Measurements from ENCODE around the gene MDP1. TPM values are rescaled to one million over a fixed set of nuclear protein-coding genes. Genes with fewer than 3 reads are reported as not detected.

Gene MDP1
- polyA plus RNA-seq (2012; ENCODE audit: insufficient read length, low read depth): 9.6 TPM

- TF ChIP-seq FOXP2 (optimal IDR thresholded peaks at IDR 0.05; ENCODE audit: borderline replicate concordance, extremely low read depth, extremely low read length, insufficient read depth) (peak; percentile 78), SIN3A (IDR thresholded peaks at IDR 0.05; ENCODE audit: borderline replicate concordance, insufficient read depth, low read length) (no peak), POLR2AphosphoS5 (IDR thresholded peaks at IDR 0.05; ENCODE audit: low read depth, low read length) (peak; percentile 71), TAF1 (IDR thresholded peaks at IDR 0.05; ENCODE audit: borderline replicate concordance, insufficient read depth, low read length) (peak; percentile 51; the same call in 1 of the 2 replicates), REST (IDR thresholded peaks at IDR 0.05; ENCODE audit: insufficient read depth in 1 of 2, low read depth in 2 of 2, low read length in 2 of 2) (no peak)
Measured at GRCh38 chr14:24215495-24216344, at the start of gene MDP1. Gene MDP1, minus strand, starts transcription at chr14:24216066. Its CDS starts 111 bp downstream, at chr14:24215955.

- TF ChIP-seq SIN3A (IDR thresholded peaks at IDR 0.05; ENCODE audit: borderline replicate concordance, insufficient read depth, low read length) (no peak), FOXP2 (optimal IDR thresholded peaks at IDR 0.05; ENCODE audit: borderline replicate concordance, extremely low read depth, extremely low read length, insufficient read depth) (no peak), TAF1 (IDR thresholded peaks at IDR 0.05; ENCODE audit: borderline replicate concordance, insufficient read depth, low read length) (no peak)
Measured at GRCh38 chr14:24264298-24264697, 48.4 kb upstream of the MDP1 start.

GRCh38 chr14:24263848-24264247, 48.0 kb upstream of the MDP1 start:
- TF ChIP-seq SIN3A (IDR thresholded peaks at IDR 0.05; ENCODE audit: borderline replicate concordance, insufficient read depth, low read length) (no peak), TAF1 (IDR thresholded peaks at IDR 0.05; ENCODE audit: borderline replicate concordance, insufficient read depth, low read length) (no peak), FOXP2 (optimal IDR thresholded peaks at IDR 0.05; ENCODE audit: borderline replicate concordance, extremely low read depth, extremely low read length, insufficient read depth) (no peak), POLR2AphosphoS5 (IDR thresholded peaks at IDR 0.05; ENCODE audit: low read depth, low read length) (no peak), REST (IDR thresholded peaks at IDR 0.05; ENCODE audit: insufficient read depth in 1 of 2, low read depth in 2 of 2, low read length in 2 of 2) (no peak)

GRCh38 chr14:24262821-24263733, 47.2 kb upstream of the MDP1 start, which contains the start of gene TGM1:
Gene TGM1, minus strand, starts transcription at chr14:24263177. Its CDS starts 825 bp downstream, at chr14:24262352.
- TF ChIP-seq FOXP2 (optimal IDR thresholded peaks at IDR 0.05; ENCODE audit: borderline replicate concordance, extremely low read depth, extremely low read length, insufficient read depth): no peak
- TF ChIP-seq TAF1 (IDR thresholded peaks at IDR 0.05; ENCODE audit: borderline replicate concordance, insufficient read depth, low read length): no peak
- TF ChIP-seq REST (IDR thresholded peaks at IDR 0.05; ENCODE audit: insufficient read depth in 1 of 2, low read depth in 2 of 2, low read length in 2 of 2): no peak
- no peak for TF ChIP-seq SIN3A (IDR thresholded peaks at IDR 0.05; ENCODE audit: borderline replicate concordance, insufficient read depth, low read length)
- TF ChIP-seq POLR2AphosphoS5 (IDR thresholded peaks at IDR 0.05; ENCODE audit: low read depth, low read length): no peak

GRCh38 chr14:24261969-24262327, 46.1 kb upstream of the MDP1 start:
- TF ChIP-seq SIN3A (IDR thresholded peaks at IDR 0.05; ENCODE audit: borderline replicate concordance, insufficient read depth, low read length) (no peak), FOXP2 (optimal IDR thresholded peaks at IDR 0.05; ENCODE audit: borderline replicate concordance, extremely low read depth, extremely low read length, insufficient read depth) (no peak), REST (IDR thresholded peaks at IDR 0.05; ENCODE audit: insufficient read depth in 1 of 2, low read depth in 2 of 2, low read length in 2 of 2) (no peak), POLR2AphosphoS5 (IDR thresholded peaks at IDR 0.05; ENCODE audit: low read depth, low read length) (no peak), TAF1 (IDR thresholded peaks at IDR 0.05; ENCODE audit: borderline replicate concordance, insufficient read depth, low read length) (no peak)
